Glutamatergic neuron (in vitro differentiated cells): Measurements from ENCODE around the gene NDUFAF7. TPM values are rescaled to one million over a fixed set of nuclear protein-coding genes. Genes with fewer than 3 reads are reported as not detected.
A peak's percentile ranks its signal among the peaks of the same experiment; 100 is the strongest.
"Not testable (repeated sequence)": the region's sequence is repeated elsewhere in the genome, so short reads cannot be mapped to it uniquely, and the experiment has no call there.

Experiments used
- DNase-seq: peaks from one replicate; pipeline ENCODE4 v3.0.0; 2022
- H3K27ac Mint-ChIP-seq: one replicate; pipeline ENCODE4 v1.8.0; 2020; ENCODE audit warnings: mild to moderate bottlenecking, mixed read lengths, inconsistent platforms; ENCODE audit not compliant: unreplicated experiment
- H3K27me3 Mint-ChIP-seq: one replicate; pipeline ENCODE4 v1.8.0; 2020; ENCODE audit warnings: mild to moderate bottlenecking, moderate library complexity, mixed read lengths, inconsistent platforms; ENCODE audit not compliant: unreplicated experiment
- H3K36me3 Mint-ChIP-seq: one replicate; pipeline ENCODE4 v1.8.0; 2020; ENCODE audit warnings: mild to moderate bottlenecking, mixed read lengths, inconsistent platforms; ENCODE audit not compliant: unreplicated experiment
- H3K4me1 Mint-ChIP-seq: one replicate; pipeline ENCODE4 v1.8.0; 2020; ENCODE audit warnings: mild to moderate bottlenecking, low read depth, mixed read lengths, inconsistent platforms; ENCODE audit not compliant: unreplicated experiment
- H3K4me3 Mint-ChIP-seq: one replicate; pipeline ENCODE4 v1.8.0; 2020; ENCODE audit warnings: mild to moderate bottlenecking, mixed read lengths, inconsistent platforms; ENCODE audit not compliant: unreplicated experiment
- H3K9me3 Mint-ChIP-seq: one replicate; pipeline ENCODE4 v1.8.0; 2020; ENCODE audit warnings: mild to moderate bottlenecking, moderate library complexity, mixed read lengths, inconsistent platforms; ENCODE audit not compliant: unreplicated experiment
- CTCF ChIP-seq: fragments of 200-600 bp; sonication (generic); IDR thresholded peaks from one replicate; pipeline ENCODE4 v1.5.0; 2021; ENCODE audit not compliant: partially characterized antibody, unreplicated experiment
- total RNA-seq: library from RNA; stranded (reverse); fragmentation: NEBNext Ultra II Directional; extraction: Animal tissue kit (Norgen Biotek cat#: 25700); gene quantifications from one replicate; pipeline ENCODE4 v1.2.1, GENCODE V29; 2021; ENCODE audit not compliant: unreplicated experiment

The NDUFAF7 gene
- total RNA-seq, 1 donor from 2014 or later = 25.1 TPM

GRCh38 chr2:37282746-37283145, 51.3 kb downstream of the NDUFAF7 start:
- TF ChIP-seq CTCF = no peak
- Mint-ChIP-seq H3K9me3 (no peaks in the 10 kb centered on the region), H3K4me3 (no peak overlapping the region), H3K27me3 (no peaks in the 10 kb centered on the region), H3K27ac (peak overlapping the region; percentile 7), H3K36me3 (no peaks in the 10 kb centered on the region), H3K4me1 (no peaks in the 10 kb centered on the region)
- no peak for DNase-seq

- H3K9me3 Mint-ChIP-seq = no peaks in the 10 kb centered on the region
- H3K4me1 Mint-ChIP-seq = no peaks in the 10 kb centered on the region
- no peak overlapping the region for H3K4me3 Mint-ChIP-seq
- H3K36me3 Mint-ChIP-seq = no peaks in the 10 kb centered on the region
- DNase-seq = no peak
- TF ChIP-seq CTCF = no peak
- no peaks in the 10 kb centered on the region for H3K27me3 Mint-ChIP-seq
- H3K27ac Mint-ChIP-seq = peak overlapping the region; percentile 7
Observed at GRCh38 chr2:37283207-37283606, 51.7 kb downstream of the NDUFAF7 start.

- no peak for DNase-seq
- Mint-ChIP-seq H3K9me3 (no peaks in the 10 kb centered on the region), H3K36me3 (no peaks in the 10 kb centered on the region), H3K4me1 (no peaks in the 10 kb centered on the region), H3K27me3 (no peaks in the 10 kb centered on the region), H3K4me3 (no peak overlapping the region), H3K27ac (no peak overlapping the region)
- no peak for TF ChIP-seq CTCF
Observed at GRCh38 chr2:37284381-37284780, 52.9 kb downstream of the NDUFAF7 start.

- Mint-ChIP-seq H3K36me3 (no peaks in the 10 kb centered on the region), H3K9me3 (no peaks in the 10 kb centered on the region), H3K4me1 (no peaks in the 10 kb centered on the region), H3K27ac (no peak overlapping the region), H3K27me3 (no peaks in the 10 kb centered on the region), H3K4me3 (no peak overlapping the region)
- TF ChIP-seq CTCF = no peak
- no peak for DNase-seq
Observed at GRCh38 chr2:37287966-37288365, 56.5 kb downstream of the NDUFAF7 start.

GRCh38 chr2:37291680-37292079, 60.2 kb downstream of the NDUFAF7 start:
- Mint-ChIP-seq H3K27me3 (no peaks in the 10 kb centered on the region), H3K9me3 (no peaks in the 10 kb centered on the region), H3K4me3 (no peak overlapping the region), H3K36me3 (no peaks in the 10 kb centered on the region), H3K27ac (no peak overlapping the region), H3K4me1 (no peaks in the 10 kb centered on the region)
- no peak for DNase-seq
- TF ChIP-seq CTCF = no peak

GRCh38 chr2:37294858-37295257, 63.4 kb downstream of the NDUFAF7 start:
- H3K4me3 Mint-ChIP-seq, H3K27me3 Mint-ChIP-seq, H3K4me1 Mint-ChIP-seq, DNase-seq, H3K27ac Mint-ChIP-seq, H3K9me3 Mint-ChIP-seq, H3K36me3 Mint-ChIP-seq: not testable (repeated sequence)
